H7 (cell line): Measurements from ENCODE around the gene PRDM1. TPM values are rescaled to one million over a fixed set of nuclear protein-coding genes. Genes with fewer than 3 reads are reported as not detected.

Source experiments
- DNase-seq: peaks from one replicate; pipeline ENCODE4 v3.0.0; 2012
- H3K27me3 ChIP-seq: 2 replicates; pipeline ENCODE4 v1.6.0; 2011; ENCODE audit warnings: mild to moderate bottlenecking, low read length; ENCODE audit not compliant: control insufficient read depth, insufficient read depth
- H3K36me3 ChIP-seq: replicated peaks from 2 replicates; pipeline ENCODE4 v1.5.1; 2011; ENCODE audit warnings: low read length; ENCODE audit not compliant: control insufficient read depth, insufficient read depth
- H3K4me3 ChIP-seq: 2 replicates; pipeline ENCODE4 v1.5.1; 2011; ENCODE audit warnings: low read depth, mild to moderate bottlenecking, control low read depth, low read length, moderate library complexity; ENCODE audit not compliant: insufficient read depth
- total RNA-seq: library from RNA; depleted of rRNA; stranded (reverse); fragments of >200 nt; shearing (Covaris generic); gene quantifications from 2 replicates; pipeline ENCODE4 v1.2.3, GENCODE V29; 2014

PRDM1 gene
- total RNA-seq, 1 experiment from 2014 or later: 2.4 TPM

DNA sequence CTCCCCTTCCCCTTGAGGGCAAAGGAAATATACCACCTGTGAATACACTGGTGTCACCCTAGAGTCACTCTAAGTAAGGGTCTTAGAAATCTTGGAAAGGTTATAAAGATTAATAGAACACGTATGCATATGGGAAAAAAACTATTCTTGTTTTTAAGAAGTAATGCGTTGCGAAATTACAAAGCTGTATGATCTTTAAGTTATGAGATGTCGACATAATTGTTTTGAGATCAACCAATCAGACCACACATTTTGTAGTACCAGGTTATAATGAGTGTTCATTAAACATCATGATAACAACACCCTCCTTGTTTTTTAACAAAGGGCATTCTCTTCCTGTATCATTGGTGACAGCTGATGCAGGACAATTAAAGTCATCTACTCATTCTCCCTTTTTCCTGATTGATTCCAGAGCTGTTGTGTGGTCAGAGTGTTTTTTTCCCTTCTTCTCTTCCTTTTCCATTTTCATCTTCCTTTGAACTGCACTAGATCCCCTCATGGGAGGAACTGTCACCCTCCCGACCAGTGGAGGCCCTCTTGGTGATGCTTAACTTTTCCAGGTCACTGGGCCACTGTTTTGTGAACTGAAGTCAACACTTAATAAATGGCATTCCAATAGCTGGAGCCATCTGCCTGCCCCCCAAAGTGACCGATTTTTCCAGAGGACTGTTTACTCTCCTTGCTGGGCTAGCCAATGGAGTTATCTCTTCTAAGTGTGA lies 37.0 kb downstream of the PRDM1 start:
- no peaks in the 10 kb centered on the region for H3K36me3 ChIP-seq
- H3K4me3 ChIP-seq: no peak overlapping the region
- H3K27me3 ChIP-seq: no peaks in the 10 kb centered on the region
- DNase-seq: no peak

DNA sequence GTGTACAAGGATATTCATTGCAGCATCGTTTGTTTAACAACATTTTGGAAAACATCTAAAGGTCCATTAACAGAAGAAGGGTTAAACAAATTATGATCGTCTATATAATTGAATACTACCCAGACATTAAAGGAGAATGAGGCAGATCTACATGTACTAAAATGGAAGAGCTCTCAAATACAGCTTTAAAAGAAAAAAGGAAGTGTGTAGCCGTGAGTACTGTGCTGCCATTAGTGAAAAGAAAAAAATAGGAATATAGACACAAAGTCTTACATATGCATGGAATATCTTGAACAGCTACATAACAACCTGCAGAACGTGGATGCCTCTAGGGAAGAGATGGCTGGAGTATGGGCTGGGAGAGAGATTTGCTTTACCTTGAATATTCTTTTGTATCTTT lies 37.9 kb downstream of the PRDM1 start:
- no peak for DNase-seq
- H3K36me3 ChIP-seq: no peaks in the 10 kb centered on the region
- no peak overlapping the region for H3K4me3 ChIP-seq
- no peaks in the 10 kb centered on the region for H3K27me3 ChIP-seq

DNA sequence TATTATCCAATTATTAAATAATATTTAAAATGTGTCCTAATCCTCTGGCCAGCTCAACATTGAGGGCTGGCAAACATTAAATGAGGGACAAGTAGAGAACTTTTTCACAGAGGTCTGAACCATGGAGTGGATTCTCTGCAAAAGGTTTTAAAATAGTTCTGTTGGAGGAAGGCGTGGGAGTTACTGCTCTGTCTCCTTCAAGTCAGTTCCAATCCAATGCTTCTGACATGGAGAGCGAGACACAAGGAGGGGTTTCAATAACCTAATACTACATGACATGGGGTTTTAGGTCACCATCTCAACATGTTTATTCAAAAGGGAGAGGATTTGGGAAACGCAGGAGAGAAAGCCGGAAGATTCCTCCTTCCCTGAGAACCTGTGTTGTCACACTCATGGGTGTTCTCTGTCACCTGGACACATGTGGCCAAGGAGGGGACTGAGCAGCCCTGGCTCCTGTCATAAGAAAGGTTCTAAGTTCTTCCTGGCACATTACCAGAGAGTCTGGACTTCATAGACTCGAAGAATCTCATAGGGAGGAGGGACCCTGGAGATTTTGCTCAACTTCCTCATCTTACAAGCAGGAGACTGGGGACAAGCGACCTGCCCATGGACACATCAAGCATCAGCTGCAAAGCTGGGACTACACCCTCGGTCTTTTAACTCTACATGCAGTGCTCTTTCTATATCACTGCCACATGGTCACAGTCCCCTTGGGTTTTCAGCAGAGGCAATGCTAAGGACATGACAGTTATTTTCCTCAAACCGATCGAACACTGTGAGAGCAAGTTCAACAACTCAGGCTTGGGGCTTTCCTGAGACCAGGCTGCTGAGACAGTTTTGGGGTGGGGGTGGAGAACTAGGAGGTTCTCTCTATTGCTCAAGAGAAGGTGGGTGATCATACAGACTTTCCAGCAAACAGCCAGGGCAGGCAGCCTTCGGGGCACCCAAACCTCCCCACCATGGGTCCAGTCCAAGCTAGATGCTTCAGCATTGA lies 38.6 kb downstream of the PRDM1 start:
- no peaks in the 10 kb centered on the region for H3K36me3 ChIP-seq
- H3K4me3 ChIP-seq: no peak overlapping the region
- H3K27me3 ChIP-seq: no peaks in the 10 kb centered on the region
- no peak for DNase-seq

GRCh38 chr6:106125925-106126435 lies 39.8 kb downstream of the PRDM1 start:
- DNase-seq: no peak
- Histone ChIP-seq H3K27me3 (no peaks in the 10 kb centered on the region), H3K36me3 (no peaks in the 10 kb centered on the region), H3K4me3 (no peak overlapping the region)

DNA sequence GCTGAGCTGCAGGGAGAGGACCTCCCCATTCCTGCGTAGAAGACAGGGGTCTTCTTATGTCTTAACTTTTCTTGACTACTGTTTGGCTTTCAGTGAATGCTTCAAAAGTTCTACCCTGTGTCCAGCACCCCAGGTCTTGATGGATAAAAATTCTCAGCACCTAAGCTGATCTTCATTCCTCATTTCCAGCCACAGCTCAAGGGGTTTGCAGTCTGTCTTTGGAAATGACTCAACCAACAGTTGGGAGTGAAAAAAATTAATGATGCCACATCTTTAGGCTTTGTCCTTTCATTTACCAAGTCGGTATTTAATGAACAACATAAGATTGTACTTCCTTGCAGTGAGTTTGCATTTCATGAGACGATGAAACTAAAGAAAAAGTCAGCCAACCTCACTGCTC lies 40.3 kb downstream of the PRDM1 start:
- H3K27me3 ChIP-seq: no peaks in the 10 kb centered on the region
- no peak for DNase-seq
- no peak overlapping the region for H3K4me3 ChIP-seq
- no peaks in the 10 kb centered on the region for H3K36me3 ChIP-seq

- no peak for DNase-seq
- no peaks in the 10 kb centered on the region for H3K36me3 ChIP-seq
- H3K27me3 ChIP-seq: no peaks in the 10 kb centered on the region
- H3K4me3 ChIP-seq: no peak overlapping the region
Observed at GRCh38 chr6:106128981-106129781, 43.0 kb downstream of the PRDM1 start.

DNA sequence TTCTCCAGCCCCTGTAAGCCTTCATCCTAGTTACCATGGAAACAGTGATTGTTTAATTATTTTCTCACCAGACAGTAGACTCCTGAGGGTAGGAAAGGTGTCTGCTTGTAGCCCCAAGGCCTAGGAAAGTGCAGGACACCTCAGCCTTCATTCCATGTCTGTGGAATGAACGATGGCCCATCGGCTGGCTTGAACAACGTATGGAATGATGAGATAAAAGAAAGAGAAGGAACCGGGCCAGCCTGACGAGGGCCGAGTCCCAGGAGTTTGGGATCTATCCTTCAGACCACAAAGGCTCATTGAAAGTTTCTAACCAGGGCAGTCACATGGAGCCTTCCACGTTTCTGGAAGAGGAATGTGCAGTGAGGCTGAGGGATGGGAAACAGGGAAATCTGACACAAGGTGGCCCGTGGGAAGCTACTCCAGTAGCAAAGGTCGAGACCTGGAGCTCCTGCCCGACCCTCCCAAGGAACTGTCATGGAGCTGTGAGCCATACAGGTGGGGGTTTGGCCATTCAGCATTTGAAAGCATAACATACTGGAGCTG lies 46.1 kb downstream of the PRDM1 start:
- Histone ChIP-seq H3K27me3 (no peaks in the 10 kb centered on the region), H3K36me3 (no peaks in the 10 kb centered on the region), H3K4me3 (no peak overlapping the region)
- DNase-seq: no peak

GRCh38 chr6:106133040-106133439 lies 46.9 kb downstream of the PRDM1 start:
- H3K4me3 ChIP-seq: no peak overlapping the region
- DNase-seq: no peak
- no peaks in the 10 kb centered on the region for H3K36me3 ChIP-seq
- H3K27me3 ChIP-seq: no peaks in the 10 kb centered on the region

DNA sequence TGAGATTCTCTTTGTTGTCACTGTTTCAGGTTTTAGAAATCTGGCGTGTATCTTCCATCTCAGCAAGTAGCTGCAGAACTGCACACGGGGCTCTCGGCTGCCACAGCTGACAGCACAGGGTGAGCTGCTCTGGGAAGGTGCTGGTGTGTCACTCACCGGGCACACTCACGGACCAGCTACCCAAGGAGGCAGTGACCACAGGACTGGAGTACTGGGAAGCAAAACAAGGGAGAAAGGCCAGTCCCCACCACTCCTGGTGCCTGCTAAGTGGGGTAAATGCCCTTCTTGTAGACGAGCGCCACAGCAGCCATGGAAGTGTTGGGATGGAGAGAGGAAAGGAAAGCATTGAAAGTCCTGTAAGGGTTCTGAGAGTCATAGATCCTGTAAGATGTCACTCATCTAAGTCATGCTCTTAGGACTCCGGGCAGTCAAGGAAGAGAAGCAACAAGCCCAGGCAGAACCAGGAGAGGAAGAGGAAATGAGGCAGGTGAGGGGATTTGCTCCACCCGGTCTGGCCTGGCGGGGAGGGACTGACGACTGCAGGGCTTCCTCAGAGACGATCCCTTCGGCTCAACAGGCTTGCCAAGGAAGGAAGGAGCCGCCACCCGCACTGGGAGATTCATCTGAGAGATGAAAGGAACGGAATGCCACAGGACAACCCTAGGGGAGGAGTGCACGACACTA lies 48.1 kb downstream of the PRDM1 start:
- no peak for DNase-seq
- Histone ChIP-seq H3K36me3 (no peaks in the 10 kb centered on the region), H3K27me3 (no peaks in the 10 kb centered on the region)

DNA sequence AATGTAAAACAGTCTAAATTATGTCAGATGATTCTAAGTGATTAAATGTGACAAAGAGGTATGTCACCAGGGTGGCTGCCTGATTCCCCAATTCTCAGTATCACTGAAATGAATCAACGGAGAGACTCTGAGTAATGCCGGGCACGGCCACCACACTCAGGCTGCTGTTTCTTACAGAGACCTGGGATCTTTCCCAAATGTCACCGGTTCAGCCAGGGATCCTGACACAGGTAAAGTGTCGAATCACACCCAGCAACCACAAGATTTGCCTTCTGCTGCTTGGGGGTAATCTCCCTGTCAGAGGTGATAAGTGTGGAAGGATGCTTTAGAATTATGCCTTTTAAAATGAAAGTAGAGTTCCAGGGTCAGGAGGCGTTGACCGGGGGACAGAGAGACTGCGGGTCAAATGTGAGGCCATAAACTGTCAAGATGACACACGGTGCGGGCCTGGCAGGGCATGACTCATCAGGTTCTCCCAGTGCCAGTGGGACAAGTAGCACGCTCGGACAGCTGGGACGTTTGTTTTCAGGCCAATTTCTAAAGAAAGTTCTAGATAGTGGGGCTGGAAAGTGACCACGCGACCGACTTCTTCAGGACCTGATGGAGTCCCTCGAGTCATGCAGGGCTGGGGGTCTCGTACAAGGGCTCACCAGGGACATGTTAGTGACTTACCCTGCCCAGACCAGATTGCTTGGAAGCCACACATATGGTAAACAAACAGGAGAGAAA lies 48.9 kb downstream of the PRDM1 start:
- Histone ChIP-seq H3K4me3 (no peak overlapping the region), H3K36me3 (no peaks in the 10 kb centered on the region), H3K27me3 (no peaks in the 10 kb centered on the region)
- no peak for DNase-seq

More for the DNA sequence above, 48.1 kb downstream of the PRDM1 start:
- no peak overlapping the region for H3K4me3 ChIP-seq

DNA sequence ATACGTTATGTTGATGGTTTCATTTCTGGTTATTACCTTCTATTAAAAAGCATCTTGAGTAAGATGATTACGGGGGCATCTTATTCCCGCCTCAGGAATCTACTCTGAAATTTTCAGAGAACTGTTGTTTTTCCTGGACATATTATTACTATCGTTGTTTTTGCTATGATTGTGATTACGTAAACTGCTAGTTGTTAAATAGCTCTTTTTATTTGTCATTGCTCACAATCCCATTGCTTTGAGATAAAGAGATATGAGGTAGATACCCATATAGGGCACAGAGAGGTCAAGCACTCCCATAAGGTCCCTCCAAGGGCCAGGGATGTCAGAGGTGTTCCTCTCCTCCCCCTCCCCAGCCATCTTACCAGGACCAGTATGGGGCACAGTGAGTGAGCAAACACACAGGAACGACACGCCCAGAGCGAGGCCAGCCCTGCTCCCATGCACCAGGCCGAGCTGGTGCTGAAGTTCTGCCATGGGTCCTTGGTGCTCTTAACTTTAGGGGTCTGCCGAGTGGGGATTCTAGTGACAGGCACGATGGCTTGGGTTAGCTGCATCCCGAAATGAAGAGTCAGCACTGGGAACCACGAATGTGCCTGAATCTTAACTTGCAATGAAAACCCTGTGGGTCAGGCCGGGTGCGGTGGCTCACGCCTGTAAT lies 49.9 kb downstream of the PRDM1 start:
- H3K4me3 ChIP-seq: no peak overlapping the region
- no peak for DNase-seq
- H3K36me3 ChIP-seq: no peaks in the 10 kb centered on the region
- H3K27me3 ChIP-seq: no peaks in the 10 kb centered on the region

DNA sequence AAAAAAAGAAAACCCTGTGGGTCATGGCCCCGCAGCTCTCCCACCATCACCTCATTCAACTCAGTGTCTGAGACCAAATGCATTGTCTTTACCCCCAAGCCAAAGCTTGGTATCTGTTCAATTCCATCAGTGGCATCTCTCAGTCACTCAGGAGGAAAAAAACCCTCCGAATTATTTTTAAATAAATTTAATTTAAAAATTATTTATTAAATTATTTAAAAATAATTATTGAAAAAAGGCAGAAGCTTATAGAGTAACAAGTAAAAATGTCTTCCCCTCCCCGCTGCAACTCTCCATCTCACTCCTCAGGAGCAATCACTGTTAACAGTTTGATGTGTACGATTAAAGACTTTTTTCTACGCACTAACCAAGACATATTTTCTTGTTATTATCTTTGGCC lies 50.7 kb downstream of the PRDM1 start:
- H3K36me3 ChIP-seq: no peaks in the 10 kb centered on the region

DNA sequence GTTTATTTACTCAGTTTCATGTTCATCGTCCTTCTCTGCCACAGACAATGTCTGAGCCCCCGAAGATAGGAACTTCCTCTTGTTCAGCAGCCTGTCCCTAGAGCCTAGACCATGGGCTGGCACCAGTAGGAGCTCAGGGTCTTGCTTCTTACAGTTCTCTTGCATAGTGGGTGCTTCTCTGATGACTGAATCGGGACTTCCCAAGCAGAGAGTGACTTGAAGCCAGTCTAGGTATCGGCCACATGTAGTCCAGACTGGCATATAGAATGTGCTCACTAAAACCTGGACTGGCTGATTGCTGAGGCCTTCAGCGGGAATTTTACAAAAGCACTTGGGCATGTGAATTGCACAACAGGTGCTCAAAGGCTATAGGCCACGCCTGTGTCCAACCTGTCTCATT lies 52.0 kb downstream of the PRDM1 start:
- H3K27me3 ChIP-seq: no peaks in the 10 kb centered on the region
- no peak for DNase-seq

More for the DNA sequence above, 50.7 kb downstream of the PRDM1 start:
- Histone ChIP-seq H3K27me3 (no peaks in the 10 kb centered on the region), H3K4me3 (no peak overlapping the region)
- no peak for DNase-seq

More for the DNA sequence above, 52.0 kb downstream of the PRDM1 start:
- no peaks in the 10 kb centered on the region for H3K36me3 ChIP-seq
- no peak overlapping the region for H3K4me3 ChIP-seq
